Measurements from ENCODE around the gene PLXNC1. TPM values are rescaled to one million over a fixed set of nuclear protein-coding genes. Genes with fewer than 3 reads are reported as not detected.

The PLXNC1 gene
- total and polyA plus RNA-seq, 9 of the 15 experiments (the other 6 are each of a cell fraction or from before 2014, with no cell fraction given): 0.08 to 0.87 (median 0.28) TPM

DNA sequence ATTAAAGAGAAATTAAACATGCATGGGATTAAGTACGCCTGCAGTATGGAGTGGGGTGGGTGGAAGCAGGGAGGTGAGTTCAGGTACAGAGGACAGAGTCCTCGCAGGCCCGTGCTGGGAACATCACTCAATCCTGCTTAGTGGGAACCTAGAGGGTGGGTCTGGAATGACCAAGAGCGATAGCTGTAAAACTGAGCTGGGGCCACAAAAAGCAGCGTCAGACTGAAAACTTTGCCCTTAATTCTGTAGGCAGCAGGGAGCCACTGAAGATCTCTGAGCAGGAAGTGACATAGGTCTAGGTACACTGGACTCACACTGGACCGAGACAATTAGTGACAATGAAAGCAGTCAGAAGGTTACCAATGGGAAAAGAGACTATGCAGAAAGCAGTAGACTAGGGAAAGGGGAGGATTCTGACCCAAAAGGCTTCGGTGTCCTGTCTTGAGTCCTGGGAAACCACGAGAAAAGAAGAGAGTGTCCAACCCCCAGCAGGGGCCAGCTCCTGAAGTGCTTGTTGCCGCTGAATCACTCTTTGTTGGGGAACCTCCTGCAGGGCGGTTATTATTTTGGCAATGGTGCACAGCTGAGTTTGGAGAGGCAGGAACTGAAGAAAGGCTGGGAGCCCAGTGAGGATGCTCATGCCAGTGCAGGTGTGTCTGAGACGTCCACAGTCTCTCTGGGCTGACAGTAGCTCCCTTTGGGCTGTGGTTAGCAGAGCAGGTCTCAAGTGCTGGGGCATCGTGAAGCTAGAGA lies 97.4 kb downstream of the PLXNC1 start:
- Histone ChIP-seq H3K36me3 (ENCODE audit: control insufficient read depth, insufficient read depth, low read length) (no peaks in the 10 kb centered on the region), H3K4me3 (no peak overlapping the region), H3K9me3 (replicated peaks; ENCODE audit: control insufficient read depth, insufficient read depth, low read depth, low read length) (no peaks in the 10 kb centered on the region), H3K4me1 (replicated peaks in 1 of 2; ENCODE audit: control insufficient read depth in 2 of 2, insufficient read depth in 2 of 2, low read length in 2 of 2) (peaks cover 0 to 27% of the 10 kb centered on the region in 2 experiments; a peak in 3 of 5 replicates), H3K27ac (ENCODE audit: extremely low read depth, low read depth, low read length) (no peak overlapping the region), H2AFZ (ENCODE audit: low read depth, low read length) (peak overlapping the region; percentile 46), H3K9me1 (ENCODE audit: control insufficient read depth, insufficient read depth, low read length) (no peaks in the 10 kb centered on the region), H3K4me2 (ENCODE audit: insufficient read depth, low read length) (no peak overlapping the region; the same call in 1 of the 2 replicates), H3K9ac (ENCODE audit: insufficient read depth in 1 of 2, low read depth in 2 of 2, low read length in 2 of 2) (no peak overlapping the region), H4K20me1 (replicated peaks; ENCODE audit: control insufficient read depth, insufficient read depth, low read length) (no peaks in the 10 kb centered on the region), H3K27me3 (ENCODE audit: control insufficient read depth in 2 of 2, insufficient read depth in 2 of 2, low read length in 2 of 2) (peaks cover 9 to 19% of the 10 kb centered on the region in 2 experiments; a peak in 4 of 5 replicates), H3K79me2 (ENCODE audit: control insufficient read depth, insufficient read depth, low read length) (no peaks in the 10 kb centered on the region)
- FAIRE-seq (no peak), ATAC-seq (no peak), DNase-seq (ENCODE audit: extremely low read depth in 1 of 4, low spot score in 3 of 4) (no peak)
- 0 out of 2 replicates have a peak, but pooled peaks have one; percentile 4 for TF ChIP-seq NFE2 (IDR thresholded peaks at IDR 0.05; ENCODE audit: low read depth)
- no peak for TF ChIP-seq TCFL5 (CRISPR knock-in tag; conservative IDR thresholded peaks at IDR 0.05)
- TF ChIP-seq MAFF (IDR thresholded peaks at IDR 0.05; ENCODE audit: low read length): no peak
- TF ChIP-seq KAT8 (IDR thresholded peaks at IDR 0.05; ENCODE audit: low read depth): no peak
- no peak for TF ChIP-seq ZNF134 (CRISPR knock-in tag; conservative IDR thresholded peaks at IDR 0.05)
- no peak for TF ChIP-seq BDP1 (IDR thresholded peaks at IDR 0.05; ENCODE audit: insufficient read depth, insufficient read length)
- intact Hi-C loops (cut with micrococcal nuclease) (no loop called here), in situ Hi-C loops (cut with MboI) (no loop called here)
- 19% methylated on average over 12 of the region's 12 CpGs for WGBS (ENCODE audit: insufficient coverage, low coverage, missing lambda C conversion rate)
- ChIA-PET POLR2A (interaction anchor here (0.6 to 1.0 kb wide), 3 partner anchors 9 to 190 kb away, joined by 3 to 5 read pairs (median 3); no protein-coding TSS in a partner anchor), CTCF (ENCODE audit: low intra/inter-chr PET ratio) (no interaction called here)
- BruUV-seq (replicated peaks): no TSS peak

Data from K562 (cell line).